ENCODE measurements around the gene NTSR2. TPM values are rescaled to one million over a fixed set of nuclear protein-coding genes. Genes with fewer than 3 reads are reported as not detected.

The NTSR2 gene
- total and polyA plus RNA-seq, 7 donors, result 0.04 to 0.60 TPM; not detected in 5

- no peak for TF ChIP-seq CTCF (IDR thresholded peaks at IDR 0.05)
- Histone ChIP-seq H3K4me3 (no peak overlapping the region), H3K27me3 (no peaks in the 10 kb centered on the region), H3K27ac (no peak overlapping the region), H3K36me3 (no peaks in the 10 kb centered on the region), H3K4me1 (no peaks in the 10 kb centered on the region), H3K9me3 (no peaks in the 10 kb centered on the region)
- DNase-seq, result no peak
- intact Hi-C loops (cut with DNase I), result no loop called here
- 93 to 95% methylated on average over 5 of the region's 5 CpGs for WGBS, 2 donors
Measured at GRCh38 chr2:11611251-11611650, 58.7 kb downstream of the NTSR2 start.

GRCh38 chr2:11610624-11611242, 59.3 kb downstream of the NTSR2 start:
- WGBS, 2 donors, result 95% methylated on average over 38 of the region's 38 CpGs
- H3K27ac ChIP-seq, result no peak overlapping the region
- H3K9me3 ChIP-seq, result no peaks in the 10 kb centered on the region
- H3K4me1 ChIP-seq, result no peaks in the 10 kb centered on the region
- H3K4me3 ChIP-seq, result no peak overlapping the region
- H3K36me3 ChIP-seq, result no peaks in the 10 kb centered on the region
- DNase-seq, result no peak
- intact Hi-C loops (cut with DNase I), result no loop called here
- no peaks in the 10 kb centered on the region for H3K27me3 ChIP-seq
- no peak for TF ChIP-seq POLR2A (IDR thresholded peaks at IDR 0.05)
- TF ChIP-seq EP300 (IDR thresholded peaks at IDR 0.05), result no peak
- TF ChIP-seq POLR2AphosphoS5 (IDR thresholded peaks at IDR 0.05), result no peak
- TF ChIP-seq CTCF (IDR thresholded peaks at IDR 0.05), result no peak

Other genes with a start within 250 kb of the NTSR2 start
- 10 to 100 TPM; 11.8 to 24.2 (median 19.5) TPM for gene E2F6, start 204.0 kb downstream of the NTSR2 start, total RNA-seq
- gene E2F6, start 204.0 kb downstream of the NTSR2 start, polyA plus RNA-seq, result 1 to 10 TPM; 3.6 to 5.5 (median 3.9) TPM
- 1 to 10 TPM in 3 of 4 donors, under 1 TPM in 1; 0.71 to 2.5 (median 1.6) TPM for gene GREB1, start 136.2 kb downstream of the NTSR2 start, total RNA-seq
- under 1 TPM in 2 of 3 donors, not detected in 1; 0.28 to 0.46 TPM for gene GREB1, start 136.2 kb downstream of the NTSR2 start, polyA plus RNA-seq
- 10 to 100 TPM; 27.5 to 37.4 (median 30.6) TPM for gene LPIN1, start 76.4 kb upstream of the NTSR2 start, total RNA-seq
- gene LPIN1, start 76.4 kb upstream of the NTSR2 start, polyA plus RNA-seq, result 10 to 100 TPM in 1 of 3 donors, 1 to 10 TPM in 2; 4.2 to 29.2 (median 4.9) TPM